Measurements from ENCODE around the gene RNF133.

- TF ChIP-seq, protein P1, sequence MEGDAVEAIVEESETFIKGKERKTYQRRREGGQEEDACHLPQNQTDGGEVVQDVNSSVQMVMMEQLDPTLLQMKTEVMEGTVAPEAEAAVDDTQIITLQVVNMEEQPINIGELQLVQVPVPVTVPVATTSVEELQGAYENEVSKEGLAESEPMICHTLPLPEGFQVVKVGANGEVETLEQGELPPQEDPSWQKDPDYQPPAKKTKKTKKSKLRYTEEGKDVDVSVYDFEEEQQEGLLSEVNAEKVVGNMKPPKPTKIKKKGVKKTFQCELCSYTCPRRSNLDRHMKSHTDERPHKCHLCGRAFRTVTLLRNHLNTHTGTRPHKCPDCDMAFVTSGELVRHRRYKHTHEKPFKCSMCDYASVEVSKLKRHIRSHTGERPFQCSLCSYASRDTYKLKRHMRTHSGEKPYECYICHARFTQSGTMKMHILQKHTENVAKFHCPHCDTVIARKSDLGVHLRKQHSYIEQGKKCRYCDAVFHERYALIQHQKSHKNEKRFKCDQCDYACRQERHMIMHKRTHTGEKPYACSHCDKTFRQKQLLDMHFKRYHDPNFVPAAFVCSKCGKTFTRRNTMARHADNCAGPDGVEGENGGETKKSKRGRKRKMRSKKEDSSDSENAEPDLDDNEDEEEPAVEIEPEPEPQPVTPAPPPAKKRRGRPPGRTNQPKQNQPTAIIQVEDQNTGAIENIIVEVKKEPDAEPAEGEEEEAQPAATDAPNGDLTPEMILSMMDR (optimal IDR thresholded peaks at IDR 0.05 in 1 of 3, IDR thresholded peaks at IDR 0.05 in 1 of 3, conservative IDR thresholded peaks at IDR 0.05 in 1 of 3; ENCODE audit: extremely low read depth in 1 of 3, insufficient read depth in 2 of 3, low read length in 3 of 3): no peak
- no peak for TF ChIP-seq EZH2 (IDR thresholded peaks at IDR 0.05; ENCODE audit: low read length)
Measured at GRCh38 chr7:122674502-122674901, 24.4 kb downstream of the RNF133 start.

Measured in keratinocyte (primary cell).